Skeletal muscle cell (primary cell): ENCODE results near the gene DYNLT5.
"Not testable (repeated sequence)": the region's sequence is repeated elsewhere in the genome, so short reads cannot be mapped to it uniquely, and the experiment has no call there.

ENCODE experiments used
- DNase-seq: peaks from one replicate; pipeline ENCODE4 v3.0.0-alpha.2; 2010; ENCODE audit warnings: low read depth
- H3K4me3 ChIP-seq: 2 replicates; pipeline ENCODE4 v1.5.1; 2011; ENCODE audit warnings: low read depth, mild to moderate bottlenecking, control low read depth, low read length, moderate library complexity

Gene DYNLT5

GRCh38 chr1:66778969-66779368, 26.7 kb downstream of the DYNLT5 start:
- no peak overlapping the region for H3K4me3 ChIP-seq
- DNase-seq: no peak

GRCh38 chr1:66779475-66780078, 27.3 kb downstream of the DYNLT5 start:
- DNase-seq: no peak

DNA sequence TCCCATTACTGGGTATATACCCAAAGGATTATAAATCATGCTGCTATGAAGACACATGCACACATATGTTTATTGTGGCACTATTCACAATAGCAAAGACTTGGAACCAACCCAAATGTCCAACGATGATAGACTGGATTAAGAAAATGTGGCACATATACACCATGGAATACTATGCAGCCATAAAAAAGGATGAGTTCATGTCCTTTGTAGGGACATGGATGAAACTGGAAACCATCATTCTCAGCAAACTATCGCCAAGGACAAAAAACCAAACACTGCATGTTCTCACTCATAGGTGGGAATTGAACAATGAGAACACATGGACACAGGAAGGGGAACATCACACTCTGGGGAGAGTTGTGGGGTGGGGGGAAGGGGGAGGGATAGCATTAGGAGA, 33.5 kb downstream of the DYNLT5 start:
- DNase-seq, H3K4me3 ChIP-seq: not testable (repeated sequence)

More at GRCh38 chr1:66779475-66780078, 27.3 kb downstream of the DYNLT5 start:
- H3K4me3 ChIP-seq: no peak overlapping the region

DNA sequence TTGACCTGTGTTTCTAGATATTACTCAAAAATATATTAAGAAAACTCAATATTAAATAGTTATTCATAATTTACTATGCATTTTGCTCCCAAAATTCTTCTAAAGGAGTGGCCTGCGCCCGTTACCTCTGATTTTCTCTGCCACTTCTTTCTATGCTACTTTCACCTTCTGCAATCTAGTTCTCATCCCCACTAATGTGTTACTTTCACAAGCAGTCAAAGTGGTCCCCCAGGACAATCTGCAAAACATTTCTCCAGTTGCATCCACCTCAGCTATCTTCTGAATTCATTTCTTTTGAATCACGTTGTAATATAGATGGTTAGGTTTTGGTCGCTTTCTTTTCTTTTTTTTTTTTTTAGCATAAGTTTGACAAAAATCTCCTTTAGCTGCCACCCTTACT, 35.4 kb downstream of the DYNLT5 start:
- H3K4me3 ChIP-seq: no peak overlapping the region
- no peak for DNase-seq

DNA sequence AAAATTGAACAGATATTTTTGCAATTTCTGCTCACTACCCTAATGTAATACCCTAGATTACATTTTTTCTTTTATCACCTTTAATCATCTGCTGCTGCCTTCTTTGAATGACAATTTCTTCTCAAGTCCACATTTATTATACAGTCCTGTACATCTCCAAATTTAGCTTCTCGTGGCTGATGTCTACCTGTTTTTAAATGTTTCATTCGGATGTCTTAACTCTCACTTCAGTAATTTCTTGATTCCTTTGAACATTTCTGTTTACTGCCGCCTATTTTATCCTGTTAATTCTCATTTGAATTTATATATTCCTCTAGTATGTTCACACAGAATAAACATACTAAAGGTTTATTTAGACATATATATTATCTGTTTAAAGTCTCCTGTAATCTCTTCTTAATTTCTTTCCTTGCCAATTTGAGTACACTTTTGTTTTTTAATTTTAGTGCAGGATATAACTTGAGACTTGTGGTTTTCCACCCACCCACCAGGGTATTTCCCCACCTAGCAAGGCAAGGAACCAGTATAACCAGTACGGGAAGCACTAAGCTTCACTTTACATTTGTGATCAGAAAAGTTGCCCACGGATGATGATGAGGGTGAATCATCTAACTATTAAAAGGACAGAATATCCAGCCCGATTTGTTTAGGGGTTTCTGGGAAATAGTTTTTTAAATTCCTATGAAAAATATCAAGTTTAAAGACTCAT, 36.1 kb downstream of the DYNLT5 start:
- DNase-seq: no peak
- no peak overlapping the region for H3K4me3 ChIP-seq

GRCh38 chr1:66791621-66792610, 39.7 kb downstream of the DYNLT5 start:
- DNase-seq: no peak
- no peak overlapping the region for H3K4me3 ChIP-seq

GRCh38 chr1:66795839-66796238, 43.6 kb downstream of the DYNLT5 start:
- not testable (repeated sequence) for DNase-seq, H3K4me3 ChIP-seq

DNA sequence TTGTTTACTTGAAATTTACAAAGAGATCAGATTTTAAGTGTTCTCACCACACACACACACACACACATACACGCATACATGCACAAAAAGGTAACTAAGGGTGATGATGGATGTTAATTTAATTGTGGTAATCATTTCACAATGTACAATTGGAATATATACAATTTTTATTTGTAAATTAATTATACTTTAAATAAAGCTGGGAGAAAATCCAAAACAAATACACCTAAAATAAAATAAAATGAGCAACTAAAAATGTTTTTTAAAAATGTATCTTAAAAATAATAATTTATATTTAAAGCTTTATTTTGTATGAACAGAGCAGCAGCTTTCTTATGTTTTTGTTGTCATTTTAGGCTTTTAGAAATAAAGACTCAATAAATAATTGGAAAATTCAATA, 57.0 kb downstream of the DYNLT5 start:
- H3K4me3 ChIP-seq: no peak overlapping the region
- no peak for DNase-seq

- DNase-seq: peak; percentile 65
- no peak overlapping the region for H3K4me3 ChIP-seq
These were observed 57.6 kb downstream of the DYNLT5 start for GRCh38 chr1:66809736-66810326.

DNA sequence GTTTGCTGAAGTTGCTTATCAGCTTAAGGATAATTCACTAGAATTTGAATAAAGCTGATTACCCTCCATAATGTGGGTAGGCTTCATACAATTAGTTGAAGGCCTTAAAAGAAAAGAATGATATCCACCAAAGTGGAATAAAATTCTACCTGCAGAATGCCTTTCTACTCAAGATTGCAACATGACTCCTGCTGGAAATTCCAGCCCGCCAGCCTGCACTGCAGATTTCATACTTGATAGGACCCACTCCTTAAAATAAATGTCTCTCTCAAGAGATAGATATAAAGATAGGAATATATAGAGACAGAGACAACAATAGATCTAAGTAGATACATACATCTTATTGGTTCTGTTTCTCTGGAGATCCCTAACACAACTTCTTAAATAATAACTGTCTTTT, 72.5 kb downstream of the DYNLT5 start:
- no peak overlapping the region for H3K4me3 ChIP-seq
- DNase-seq: no peak
